PC-9 (cell line): ENCODE results near the gene LYST. TPM values are rescaled to one million over a fixed set of nuclear protein-coding genes. Genes with fewer than 3 reads are reported as not detected.

ENCODE experiments used
- BruUV-seq: library from RNA; stranded (reverse); fragments of 400-500 nt; replicated peaks from 2 replicates; lab custom pipeline; 2021; lab: Mats Ljungman, UMichigan
- CTCF ChIA-PET: fragments of 300-600 bp; sonication (Branson Sonifier 250); formaldehyde crosslinking; loops from one replicate; lab custom pipeline; 2022; ENCODE audit warnings: antibody characterized with exemption; lab: Charles Lee
- POLR2A ChIA-PET: fragments of 300-600 bp; sonication (Branson Sonifier 250); formaldehyde crosslinking; loops from one replicate; lab custom pipeline; 2022; ENCODE audit warnings: antibody characterized with exemption; ENCODE audit not compliant: unreplicated experiment; lab: Charles Lee
- DNase-seq, 2 experiments: peaks; one replicate each; pipeline versions ENCODE4 v3.0.0 to v3.0.0-alpha.2; 2015 to 2022; ENCODE audit warnings: mixed read lengths in 1 of 2
- H2AFZ ChIP-seq: fragments of 200-600 bp; sonication (generic); 2 replicates; pipeline ENCODE4 v1.8.1; 2017; ENCODE audit warnings: antibody characterized with exemption
- H3F3A ChIP-seq: fragments of 200-600 bp; sonication (generic); 2 replicates; pipeline ENCODE4 v1.8.1; 2017; ENCODE audit warnings: antibody characterized with exemption, mild to moderate bottlenecking, low read depth; ENCODE audit not compliant: insufficient read depth
- H3K27ac ChIP-seq: fragments of 200-600 bp; sonication (generic); 2 replicates; pipeline ENCODE4 v1.6.1; 2016; ENCODE audit warnings: mixed run types
- H3K27me3 ChIP-seq: fragments of 200-600 bp; sonication (generic); 2 replicates; pipeline ENCODE4 v1.6.1; 2016; ENCODE audit warnings: low read depth, mixed run types; ENCODE audit not compliant: insufficient read depth
- H3K36me3 ChIP-seq: fragments of 200-600 bp; sonication (generic); 2 replicates; pipeline ENCODE4 v1.6.1; 2016; ENCODE audit warnings: low read depth, mixed run types
- H3K4me1 ChIP-seq: fragments of 200-600 bp; sonication (generic); replicated peaks from 2 replicates; pipeline ENCODE4 v1.6.1; 2016; ENCODE audit warnings: mixed run types; ENCODE audit not compliant: insufficient read depth
- H3K4me2 ChIP-seq: fragments of 200-600 bp; sonication (generic); 2 replicates; pipeline ENCODE4 v1.6.1; 2017; ENCODE audit warnings: mixed run types
- H3K4me3 ChIP-seq: fragments of 200-600 bp; sonication (generic); 2 replicates; pipeline ENCODE4 v1.6.1; 2016; ENCODE audit warnings: mixed run types
- H3K79me2 ChIP-seq: fragments of 200-600 bp; sonication (generic); 2 replicates; pipeline ENCODE4 v1.6.1; 2017; ENCODE audit warnings: low read depth, mixed run types
- H3K9me2 ChIP-seq: fragments of 200-600 bp; sonication (generic); 2 replicates; pipeline ENCODE4 v1.8.1; 2017; ENCODE audit warnings: mild to moderate bottlenecking; ENCODE audit not compliant: insufficient read depth
- H3K9me3 ChIP-seq: fragments of 200-600 bp; sonication (generic); 2 replicates; pipeline ENCODE4 v1.8.1; 2016; ENCODE audit warnings: low read depth; ENCODE audit not compliant: insufficient read depth
- H4K20me1 ChIP-seq: fragments of 200-600 bp; sonication (generic); 2 replicates; pipeline ENCODE4 v1.8.1; 2017; ENCODE audit not compliant: insufficient read depth
- EZH2 ChIP-seq: fragments of 200-600 bp; sonication (generic); IDR thresholded peaks from 2 replicates; pipeline ENCODE4 v1.8.0; 2017; ENCODE audit warnings: antibody characterized with exemption, low read depth
- intact Hi-C: fragments of 100-400 bp; cut with micrococcal nuclease; formaldehyde crosslinking; loops from one replicate; pipeline ENCODE4 v1.10.0; 2022; ENCODE audit not compliant: unreplicated experiment
- total RNA-seq: library from RNA; stranded (reverse); gene quantifications from 2 replicates; pipeline ENCODE4 v1.2.3, GENCODE V29; 2021
- TF ChIP-seq, protein P1 (sequence below): fragments of 200-600 bp; sonication (generic); conservative IDR thresholded peaks from 2 replicates; pipeline ENCODE4 v1.6.1; 2017; ENCODE audit warnings: mixed run types, antibody characterized with exemption, mild to moderate bottlenecking, moderate library complexity

Gene LYST
- total RNA-seq, 1 experiment from 2014 or later: 14.1 TPM

DNA sequence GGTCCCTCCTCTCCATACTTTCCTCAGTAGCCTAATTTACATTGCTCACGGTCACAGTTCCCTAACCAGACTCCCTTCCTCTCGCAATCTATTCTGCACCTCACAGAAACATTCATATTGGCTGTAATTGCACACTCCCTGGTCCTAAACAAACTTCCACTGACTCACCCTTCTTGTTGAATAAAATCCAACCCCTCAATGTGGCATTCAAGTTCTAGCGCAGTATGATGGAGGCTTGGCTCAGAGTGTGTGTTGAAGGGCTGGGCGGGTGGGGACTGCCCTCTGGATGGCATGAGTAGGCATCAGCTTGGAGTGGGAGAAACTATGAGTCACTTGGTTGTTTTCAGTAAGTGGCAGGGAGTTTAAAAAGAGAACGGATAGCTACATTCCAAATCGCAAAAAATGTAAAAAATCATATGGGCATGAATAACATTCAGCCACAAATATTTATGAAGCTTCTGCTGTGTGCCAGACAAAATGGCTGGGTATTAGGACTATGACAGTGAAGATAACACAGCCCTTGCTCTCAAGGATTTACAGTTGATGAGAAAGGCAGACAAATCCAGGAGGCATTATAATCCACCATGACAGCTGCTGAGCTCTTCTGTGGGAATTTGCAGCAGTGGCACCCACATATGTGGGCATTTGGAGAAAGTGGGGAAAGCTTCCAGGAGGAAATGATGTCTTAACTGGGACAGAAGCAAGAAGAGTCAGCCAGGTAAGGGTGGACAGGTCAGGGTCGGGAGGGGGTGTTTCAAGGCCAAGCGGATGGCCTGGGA, 42.2 kb upstream of the LYST start:
- H2AFZ ChIP-seq: peak overlapping the region; percentile 74
- H3F3A ChIP-seq: peaks cover 53% of the 10 kb centered on the region
- peak; percentile 70 to 97 for DNase-seq
- no peaks in the 10 kb centered on the region for H3K9me3 ChIP-seq
- ChIA-PET CTCF (interaction anchor here (1.0 to 1.3 kb wide), 2 partner anchors 43 to 63 kb away, joined by 4 to 6 read pairs; no protein-coding TSS in a partner anchor), POLR2A (interaction anchor here (0.6 to 0.7 kb wide), 3 partner anchors 8 to 609 kb away, joined by 3 to 9 read pairs (median 3); no protein-coding TSS in a partner anchor)
- TSS peak; percentile 50 for BruUV-seq
- no peaks in the 10 kb centered on the region for H3K79me2 ChIP-seq
- H3K27ac ChIP-seq: peak overlapping the region; percentile 99
- peaks cover 74% of the 10 kb centered on the region for H3K4me1 ChIP-seq
- H3K9me2 ChIP-seq: no peaks in the 10 kb centered on the region
- no peaks in the 10 kb centered on the region for H4K20me1 ChIP-seq
- peak overlapping the region; percentile 43; the same call in 1 of the 2 replicates for H3K4me3 ChIP-seq
- H3K27me3 ChIP-seq: no peaks in the 10 kb centered on the region
- TF ChIP-seq EZH2: no peak
- TF ChIP-seq, protein P1, sequence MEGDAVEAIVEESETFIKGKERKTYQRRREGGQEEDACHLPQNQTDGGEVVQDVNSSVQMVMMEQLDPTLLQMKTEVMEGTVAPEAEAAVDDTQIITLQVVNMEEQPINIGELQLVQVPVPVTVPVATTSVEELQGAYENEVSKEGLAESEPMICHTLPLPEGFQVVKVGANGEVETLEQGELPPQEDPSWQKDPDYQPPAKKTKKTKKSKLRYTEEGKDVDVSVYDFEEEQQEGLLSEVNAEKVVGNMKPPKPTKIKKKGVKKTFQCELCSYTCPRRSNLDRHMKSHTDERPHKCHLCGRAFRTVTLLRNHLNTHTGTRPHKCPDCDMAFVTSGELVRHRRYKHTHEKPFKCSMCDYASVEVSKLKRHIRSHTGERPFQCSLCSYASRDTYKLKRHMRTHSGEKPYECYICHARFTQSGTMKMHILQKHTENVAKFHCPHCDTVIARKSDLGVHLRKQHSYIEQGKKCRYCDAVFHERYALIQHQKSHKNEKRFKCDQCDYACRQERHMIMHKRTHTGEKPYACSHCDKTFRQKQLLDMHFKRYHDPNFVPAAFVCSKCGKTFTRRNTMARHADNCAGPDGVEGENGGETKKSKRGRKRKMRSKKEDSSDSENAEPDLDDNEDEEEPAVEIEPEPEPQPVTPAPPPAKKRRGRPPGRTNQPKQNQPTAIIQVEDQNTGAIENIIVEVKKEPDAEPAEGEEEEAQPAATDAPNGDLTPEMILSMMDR: no peak
- intact Hi-C loops: no loop called here
- peak overlapping the region; percentile 85 for H3K4me2 ChIP-seq
- H3K36me3 ChIP-seq: no peaks in the 10 kb centered on the region

DNA sequence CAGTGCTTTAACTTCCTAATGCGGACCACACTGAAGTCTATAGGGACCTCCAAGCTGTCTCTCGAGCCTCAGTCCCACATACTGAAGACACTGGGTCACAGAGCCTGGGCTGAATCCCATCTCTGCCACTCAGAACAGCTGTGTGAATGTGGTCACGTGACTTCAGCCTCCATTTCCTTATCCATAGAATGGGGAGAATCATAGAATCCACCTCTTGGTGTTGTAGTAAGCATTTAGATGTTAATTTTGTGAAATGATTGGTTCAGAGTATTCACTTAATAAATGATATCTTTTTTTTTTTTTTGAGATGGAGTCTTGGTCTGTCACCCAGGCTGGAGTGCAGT, 41.2 kb upstream of the LYST start:
- Histone ChIP-seq H2AFZ (no peak overlapping the region), H3K36me3 (no peaks in the 10 kb centered on the region), H4K20me1 (no peaks in the 10 kb centered on the region), H3K9me2 (no peaks in the 10 kb centered on the region), H3K4me3 (no peak overlapping the region), H3K79me2 (no peaks in the 10 kb centered on the region), H3K27me3 (no peaks in the 10 kb centered on the region), H3K4me2 (peak overlapping the region; percentile 85), H3K27ac (peak overlapping the region; percentile 99), H3F3A (peaks cover 63% of the 10 kb centered on the region), H3K9me3 (no peaks in the 10 kb centered on the region), H3K4me1 (peaks cover 74% of the 10 kb centered on the region)
- DNase-seq: no peak
- TF ChIP-seq, protein P1: no peak
- TF ChIP-seq EZH2: no peak
- ChIA-PET CTCF (no interaction called here), POLR2A (no interaction called here)
- intact Hi-C loops: no loop called here
- no TSS peak for BruUV-seq

GRCh38 chr1:235907187-235907896, 40.6 kb upstream of the LYST start:
- Histone ChIP-seq H3K27ac (peak overlapping the region; percentile 99), H3F3A (peaks cover 67% of the 10 kb centered on the region), H3K4me1 (peaks cover 76% of the 10 kb centered on the region), H3K36me3 (no peaks in the 10 kb centered on the region), H2AFZ (no peak overlapping the region), H3K4me2 (peak overlapping the region; percentile 85; the same call in 1 of the 2 replicates), H3K27me3 (no peaks in the 10 kb centered on the region), H3K9me2 (no peaks in the 10 kb centered on the region), H4K20me1 (no peaks in the 10 kb centered on the region), H3K79me2 (no peaks in the 10 kb centered on the region), H3K4me3 (no peak overlapping the region), H3K9me3 (no peaks in the 10 kb centered on the region)
- no TSS peak for BruUV-seq
- ChIA-PET CTCF (interaction anchor here (1.2 kb wide), 1 partner anchor 64 kb away, joined by 5 read pairs; no protein-coding TSS in a partner anchor), POLR2A (no interaction called here)
- intact Hi-C loops: no loop called here
- TF ChIP-seq, protein P1: no peak
- no peak for TF ChIP-seq EZH2
- no peak for DNase-seq
